DMS153 treated with DMSO at 0.1 percent for 48 hours (cell line): ENCODE measurements around the gene CAPN9.
"Not testable (repeated sequence)": the region's sequence is repeated elsewhere in the genome, so short reads cannot be mapped to it uniquely, and the experiment has no call there.

ENCODE experiments used
- DNase-seq: peaks from one replicate; lab custom pipeline; 2025; ENCODE audit not compliant: unreplicated experiment; lab: John Stamatoyannopoulos, UW

The CAPN9 gene, protein sequence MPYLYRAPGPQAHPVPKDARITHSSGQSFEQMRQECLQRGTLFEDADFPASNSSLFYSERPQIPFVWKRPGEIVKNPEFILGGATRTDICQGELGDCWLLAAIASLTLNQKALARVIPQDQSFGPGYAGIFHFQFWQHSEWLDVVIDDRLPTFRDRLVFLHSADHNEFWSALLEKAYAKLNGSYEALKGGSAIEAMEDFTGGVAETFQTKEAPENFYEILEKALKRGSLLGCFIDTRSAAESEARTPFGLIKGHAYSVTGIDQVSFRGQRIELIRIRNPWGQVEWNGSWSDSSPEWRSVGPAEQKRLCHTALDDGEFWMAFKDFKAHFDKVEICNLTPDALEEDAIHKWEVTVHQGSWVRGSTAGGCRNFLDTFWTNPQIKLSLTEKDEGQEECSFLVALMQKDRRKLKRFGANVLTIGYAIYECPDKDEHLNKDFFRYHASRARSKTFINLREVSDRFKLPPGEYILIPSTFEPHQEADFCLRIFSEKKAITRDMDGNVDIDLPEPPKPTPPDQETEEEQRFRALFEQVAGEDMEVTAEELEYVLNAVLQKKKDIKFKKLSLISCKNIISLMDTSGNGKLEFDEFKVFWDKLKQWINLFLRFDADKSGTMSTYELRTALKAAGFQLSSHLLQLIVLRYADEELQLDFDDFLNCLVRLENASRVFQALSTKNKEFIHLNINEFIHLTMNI

GRCh38 chr1:230747127-230747730, at the start of gene CAPN9:
Gene CAPN9 (plus strand): TSS chr1:230747388. CDS start chr1:230747497, 109 bp downstream.
- no peak for DNase-seq

DNA sequence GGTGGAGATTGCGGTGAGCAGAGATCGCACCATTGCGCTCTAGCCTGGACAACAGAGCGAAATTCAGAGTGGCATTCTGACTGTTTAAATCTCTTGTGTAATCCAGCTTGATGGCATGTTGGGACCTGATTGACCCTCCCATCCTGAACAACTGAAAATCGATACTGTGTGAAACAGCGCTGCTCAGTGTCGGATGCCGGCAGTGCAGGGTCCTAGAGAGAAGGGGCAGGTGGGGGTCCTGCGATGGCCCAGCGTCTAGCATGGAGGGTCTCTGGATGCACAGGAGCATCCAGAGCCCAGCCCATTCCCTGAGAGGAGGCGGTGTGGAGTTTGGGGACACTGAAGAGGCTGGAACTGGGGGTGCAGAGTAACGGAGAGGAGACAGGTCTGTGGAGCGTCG, 49.1 kb upstream of the CAPN9 start:
- DNase-seq, result no peak

- not testable (repeated sequence) for DNase-seq
These were observed 48.2 kb upstream of the CAPN9 start for GRCh38 chr1:230698964-230699363.

- no peak for DNase-seq
These were observed 47.5 kb upstream of the CAPN9 start for GRCh38 chr1:230699716-230700115.

DNA sequence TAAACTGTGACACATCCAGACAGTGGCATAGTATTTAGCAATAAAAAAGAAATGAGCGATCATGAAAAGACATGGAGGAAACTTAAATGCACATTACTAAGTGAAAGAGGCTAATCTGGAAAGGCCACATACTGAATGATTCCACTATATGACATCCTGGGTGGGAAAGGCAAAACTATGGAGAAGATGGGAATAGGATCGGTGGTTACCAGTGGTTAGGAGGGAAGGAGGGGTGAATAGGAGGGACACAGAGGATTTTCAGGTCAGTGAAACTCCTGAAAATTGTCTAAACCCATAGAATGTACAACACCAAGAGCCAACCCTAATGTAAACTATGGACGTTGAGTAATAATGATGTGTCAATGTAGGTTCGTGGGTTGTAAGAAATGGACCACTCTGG, 47.1 kb upstream of the CAPN9 start:
- no peak for DNase-seq

- DNase-seq, result no peak
These were observed 45.8 kb upstream of the CAPN9 start for GRCh38 chr1:230701434-230701833.

- DNase-seq, result no peak
These were observed 45.1 kb upstream of the CAPN9 start for GRCh38 chr1:230701895-230702768.

- DNase-seq, result no peak
These were observed 44.1 kb upstream of the CAPN9 start for GRCh38 chr1:230702934-230703678.

DNA sequence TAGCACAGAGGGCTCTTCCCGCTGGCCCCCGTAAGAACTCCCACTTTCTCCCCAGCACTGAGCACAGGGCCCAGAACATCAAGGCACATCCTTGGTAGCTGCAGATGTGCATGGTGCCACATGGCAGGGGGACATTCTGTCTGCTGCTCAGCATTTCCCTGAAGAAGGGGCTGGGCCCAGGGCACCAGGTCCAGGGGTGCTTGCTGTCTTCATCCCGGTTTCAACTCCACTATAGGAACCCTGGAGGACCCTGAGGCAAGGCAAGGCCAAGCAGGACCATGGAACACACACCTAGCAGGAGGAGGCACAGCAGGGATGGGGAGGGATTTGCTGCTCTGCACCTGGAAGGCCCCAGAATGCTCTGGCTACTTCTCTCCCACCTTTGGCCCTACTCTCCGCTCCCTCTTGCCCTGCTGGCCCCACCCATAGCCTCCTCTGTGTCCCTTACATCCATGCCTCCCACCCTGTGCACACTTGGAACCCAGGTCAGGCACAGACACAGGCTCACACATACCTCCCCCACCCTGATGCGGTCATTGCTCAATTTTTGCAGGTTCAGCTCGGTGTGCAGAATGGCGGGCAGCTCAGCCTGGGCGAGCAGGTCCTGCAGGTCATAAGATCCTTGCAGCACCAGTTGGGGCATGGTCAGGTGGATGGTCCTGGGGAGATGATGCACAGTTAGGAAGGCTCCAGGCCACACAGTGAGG, 43.4 kb upstream of the CAPN9 start:
- no peak for DNase-seq

DNA sequence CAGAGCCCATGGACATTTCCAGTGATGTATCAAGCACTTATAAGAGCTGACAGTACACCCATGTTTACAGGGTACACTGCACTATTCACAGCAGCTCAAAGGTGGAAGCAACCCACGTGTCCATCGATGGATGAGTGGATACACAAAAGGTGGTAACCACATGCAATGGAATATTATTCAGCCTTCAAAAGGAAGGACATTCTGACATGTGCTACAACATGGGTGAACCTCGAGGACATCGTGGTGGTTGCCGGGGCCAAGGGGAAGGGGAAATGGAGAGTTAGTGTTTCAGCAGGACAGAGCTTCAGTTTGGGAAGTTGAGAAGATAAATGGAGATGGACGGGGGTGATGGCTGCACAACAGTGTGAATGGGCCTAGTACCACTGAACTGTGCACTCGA, 42.4 kb upstream of the CAPN9 start:
- no peak for DNase-seq

GRCh38 chr1:230705289-230706019, 41.7 kb upstream of the CAPN9 start:
- DNase-seq, result no peak

DNA sequence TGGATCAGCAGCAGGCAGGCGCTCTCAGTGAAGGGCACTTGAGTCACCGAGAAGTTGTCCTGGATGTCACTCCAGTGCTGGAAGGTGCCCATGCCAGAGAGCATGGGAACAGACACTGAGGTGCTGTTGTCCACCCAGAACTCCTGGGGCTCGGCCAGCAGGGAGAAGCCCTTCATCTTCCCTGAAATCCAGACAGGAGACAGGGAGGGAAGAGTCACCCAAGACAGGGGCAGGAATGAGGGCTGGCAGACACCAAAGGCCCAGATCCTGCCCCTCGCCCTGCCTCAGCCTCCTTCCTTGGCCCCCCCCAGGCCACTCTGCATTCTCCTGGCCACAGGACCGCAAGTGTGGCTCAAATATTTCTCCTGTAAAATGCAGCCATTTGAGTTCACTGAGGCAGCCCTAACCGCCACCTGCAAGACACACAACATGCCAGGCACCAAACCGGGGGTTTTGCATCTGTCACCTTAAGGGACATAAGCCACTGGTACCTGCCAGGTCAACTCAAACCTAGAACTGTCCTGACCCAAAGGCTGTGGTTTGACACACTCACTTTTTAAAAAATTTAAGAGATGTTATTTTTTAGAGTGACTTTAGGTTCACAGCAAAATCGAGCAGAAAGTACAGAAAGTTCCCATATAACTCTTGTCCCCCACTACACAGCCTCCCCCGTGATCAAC, 41.0 kb upstream of the CAPN9 start:
- DNase-seq, result no peak

DNA sequence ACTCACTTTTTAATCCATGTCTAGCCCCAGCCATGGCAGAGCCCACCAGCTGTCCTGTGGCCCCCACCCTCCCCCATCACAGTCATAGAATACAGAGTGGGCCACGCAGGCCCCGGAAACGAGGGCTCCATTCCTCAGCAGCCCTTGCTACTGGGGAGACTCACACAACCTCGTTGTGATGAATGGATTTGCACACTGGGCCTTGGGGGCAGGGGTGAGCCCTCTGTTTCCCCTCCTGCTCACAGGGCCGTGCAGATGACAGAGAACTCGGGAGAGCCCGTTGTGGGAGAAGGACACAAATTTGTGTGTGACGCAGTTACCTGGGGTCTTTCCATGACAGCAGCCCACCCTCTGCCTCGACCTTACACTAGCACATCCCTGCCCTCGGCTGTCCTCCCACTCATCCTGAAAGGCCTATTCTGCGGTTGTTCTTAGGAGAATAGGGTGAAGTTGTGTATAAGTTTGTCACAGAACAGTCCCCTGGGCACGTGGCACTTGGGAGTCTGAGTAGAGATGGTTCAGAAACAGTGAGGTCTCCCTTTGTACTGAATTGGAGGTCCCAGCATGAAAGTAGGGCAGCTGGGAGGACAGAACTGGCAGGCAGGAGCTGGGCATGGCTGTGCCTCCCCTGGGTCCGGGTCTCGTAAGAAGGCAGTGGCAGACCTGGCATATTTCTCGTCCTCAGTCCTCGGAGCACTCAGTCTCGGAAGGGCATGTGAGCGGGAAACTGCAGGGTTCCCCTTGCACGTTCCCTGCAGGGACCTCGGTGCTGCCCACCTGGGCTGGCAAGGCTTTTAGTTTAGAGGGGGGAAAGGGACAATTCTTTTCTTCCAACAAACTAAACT, 40.1 kb upstream of the CAPN9 start:
- no peak for DNase-seq

DNA sequence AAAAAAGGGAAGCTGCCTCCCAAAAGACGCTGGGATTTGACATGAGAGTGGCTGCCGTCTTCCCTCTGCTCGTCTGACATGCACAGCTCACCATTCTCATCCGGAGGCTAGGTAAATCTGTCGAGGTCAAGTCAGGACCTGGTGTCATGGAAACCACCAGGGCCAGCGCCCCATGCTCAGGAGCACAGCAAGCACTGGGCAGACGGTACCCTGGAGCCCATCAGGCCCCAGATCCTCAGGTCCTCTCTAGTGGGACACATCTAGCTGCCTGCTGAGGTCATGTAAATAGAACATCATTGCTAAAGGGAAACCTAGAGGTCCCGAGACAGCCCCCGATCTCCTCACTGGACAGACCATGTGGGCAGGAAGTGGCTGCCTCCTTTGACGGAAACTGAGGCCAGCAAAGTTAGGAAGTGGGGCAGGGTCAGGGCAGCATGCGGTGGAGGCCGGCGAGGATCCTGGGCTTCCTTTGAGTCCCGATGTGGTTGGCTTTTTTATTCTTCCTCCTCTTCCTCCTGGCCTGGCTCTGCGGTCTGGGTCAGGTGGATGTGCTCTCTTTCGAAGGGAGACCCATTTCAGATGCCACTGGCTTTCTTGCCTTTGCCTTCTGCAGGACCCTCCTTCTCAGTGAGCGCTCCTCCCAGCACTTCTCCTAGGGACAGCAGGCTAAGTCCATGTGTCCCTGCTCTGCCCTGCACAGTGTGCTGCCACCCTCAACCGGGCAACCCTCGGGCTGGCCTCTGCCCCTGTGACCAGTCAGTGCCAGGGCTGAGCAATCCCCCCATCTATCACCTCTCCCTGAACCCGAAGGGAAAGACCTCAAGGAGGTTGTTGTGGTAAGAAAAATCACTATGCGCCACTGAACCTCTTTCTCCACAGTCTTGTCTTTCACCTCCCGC, 39.2 kb upstream of the CAPN9 start:
- DNase-seq, result no peak

- DNase-seq, result no peak
These were observed 38.3 kb upstream of the CAPN9 start for GRCh38 chr1:230708631-230709580.
